H1 (cell line): Measurements from ENCODE around the gene OR5F1. TPM values are rescaled to one million over a fixed set of nuclear protein-coding genes. Genes with fewer than 3 reads are reported as not detected.
A peak's percentile ranks its signal among the peaks of the same experiment; 100 is the strongest.

Experiments used
- CTCF ChIA-PET: fragments of 300-600 bp; sonication (Branson Sonifier 250); formaldehyde crosslinking; loops from one replicate; lab custom pipeline; 2021; ENCODE audit not compliant: partially characterized antibody; lab: Charles Lee
- POLR2A ChIA-PET: fragments of 300-600 bp; sonication (Branson Sonifier 250); formaldehyde crosslinking; loops from one replicate; lab custom pipeline; 2021; ENCODE audit warnings: inconsistent platforms; ENCODE audit not compliant: partially characterized antibody; lab: Charles Lee
- DNase-seq, 2 experiments: peaks; one replicate each; pipeline versions ENCODE4 v3.0.0 to v3.0.0-alpha.2; 2010 to 2022; ENCODE audit warnings: low spot score in 2 of 2, low read depth in 1 of 2, mixed read lengths in 1 of 2
- FAIRE-seq: peaks from 2 replicates; lab custom pipeline; 2011; peaks lifted over from hg19 to GRCh38; lab: Jason Lieb, UNC
- H2AFZ ChIP-seq: 2 replicates; pipeline ENCODE4 v1.8.1; 2012; ENCODE audit warnings: low read length, inconsistent platforms
- H2AK5ac ChIP-seq: 2 replicates; pipeline ENCODE4 v1.6.1; 2013; ENCODE audit warnings: low read depth, low read length
- H2BK120ac ChIP-seq: replicated peaks from 2 replicates; pipeline ENCODE3; 2013; ENCODE audit warnings: low read depth, low read length, inconsistent platforms
- H2BK12ac ChIP-seq: 2 replicates; pipeline ENCODE4 v1.6.1; 2013; ENCODE audit warnings: low read depth, low read length
- H2BK15ac ChIP-seq: 2 replicates; pipeline ENCODE4 v1.6.1; 2013; ENCODE audit warnings: low read length
- H2BK20ac ChIP-seq: 2 replicates; pipeline ENCODE4 v1.6.1; 2013; ENCODE audit warnings: low read length
- H2BK5ac ChIP-seq: 2 replicates; pipeline ENCODE4 v1.6.1; 2013; ENCODE audit warnings: low read depth, low read length
- H3K14ac ChIP-seq: 2 replicates; pipeline ENCODE4 v1.6.1; 2013; ENCODE audit warnings: inconsistent platforms; ENCODE audit not compliant: insufficient read length
- H3K18ac ChIP-seq: 2 replicates; pipeline ENCODE4 v1.6.1; 2013; ENCODE audit warnings: low read length; ENCODE audit errors: extremely low read depth
- H3K23ac ChIP-seq: 2 replicates; pipeline ENCODE4 v1.6.1; 2013; ENCODE audit warnings: inconsistent platforms; ENCODE audit not compliant: insufficient read length
- H3K23me2 ChIP-seq: 2 replicates; pipeline ENCODE4 v1.6.1; 2013; ENCODE audit warnings: low read depth, low read length
- H3K27ac ChIP-seq: 2 replicates; pipeline ENCODE4 v1.6.1; 2011; ENCODE audit warnings: low read depth, low read length, inconsistent platforms
- H3K27me3 ChIP-seq, 4 experiments: replicated peaks in 1 of 4; 1 replicate in 1 of 4; 2 replicates in 3 of 4; pipeline versions ENCODE4 v1.6.1 to v1.8.1; 2011 to 2013; ENCODE audit warnings: low read length in 3 of 4, mild to moderate bottlenecking in 3 of 4, inconsistent platforms in 2 of 4, mixed read lengths in 2 of 4, moderate library complexity in 1 of 4; ENCODE audit not compliant: control insufficient read depth in 3 of 4, insufficient read depth in 3 of 4; ENCODE audit errors: extremely low read depth in 1 of 4
- H3K36me3 ChIP-seq, 4 experiments: 2 replicates each; pipeline versions ENCODE4 v1.6.1 to v1.8.1; 2011 to 2013; ENCODE audit warnings: mild to moderate bottlenecking in 4 of 4, low read length in 3 of 4, moderate library complexity in 2 of 4, control low read depth in 1 of 4, inconsistent platforms in 1 of 4; ENCODE audit not compliant: insufficient read depth in 4 of 4, control insufficient read depth in 2 of 4
- H3K4ac ChIP-seq: replicated peaks from 2 replicates; pipeline ENCODE3; 2013; ENCODE audit warnings: low read length, low read depth, mixed read lengths, inconsistent platforms; ENCODE audit not compliant: insufficient read length
- H3K4me1 ChIP-seq, 4 experiments: replicated peaks in 1 of 4; 1 replicate in 1 of 4; 2 replicates in 3 of 4; pipeline versions ENCODE4 v1.6.1 to v1.8.1; 2011 to 2013; ENCODE audit warnings: low read length in 3 of 4, inconsistent platforms in 2 of 4, mixed read lengths in 1 of 4; ENCODE audit not compliant: insufficient read depth in 4 of 4, control insufficient read depth in 3 of 4
- H3K4me2 ChIP-seq, 2 experiments: 2 replicates each; pipeline versions ENCODE4 v1.6.1 to v1.8.1; 2011 to 2013; ENCODE audit warnings: low read depth in 2 of 2, low read length in 2 of 2, control low read depth in 1 of 2, inconsistent platforms in 1 of 2, mild to moderate bottlenecking in 1 of 2; ENCODE audit not compliant: insufficient read depth in 1 of 2
- H3K4me3 ChIP-seq, 4 experiments: fragments of 200-600, 300-600 bp in 1 of 4; sonication (generic), shearing (Covaris generic), sonication (Bioruptor Twin) in 1 of 4; 2 replicates each; pipeline versions ENCODE4 v1.5.1 to v1.8.1; 2011 to 2016; ENCODE audit warnings: low read length in 4 of 4, low read depth in 3 of 4, control low read depth in 2 of 4, inconsistent platforms in 2 of 4, mild to moderate bottlenecking in 2 of 4, mixed read lengths in 1 of 4, moderate library complexity in 1 of 4; ENCODE audit not compliant: insufficient read depth in 2 of 4; ENCODE audit errors: extremely low read depth in 1 of 4
- H3K56ac ChIP-seq: replicated peaks from 2 replicates; pipeline ENCODE3; 2013; ENCODE audit warnings: low read depth, mild to moderate bottlenecking, mixed read lengths, low read length, inconsistent platforms; ENCODE audit not compliant: insufficient read length
- H3K79me1 ChIP-seq: 2 replicates; pipeline ENCODE4 v1.6.1; 2013; ENCODE audit warnings: low read depth, low read length, control low read depth
- H3K79me2 ChIP-seq, 2 experiments: 2 replicates each; pipeline versions ENCODE4 v1.6.1 to v1.8.1; 2012 to 2013; ENCODE audit warnings: low read length in 2 of 2, mild to moderate bottlenecking in 2 of 2, inconsistent platforms in 1 of 2; ENCODE audit not compliant: insufficient read depth in 2 of 2, control insufficient read depth in 1 of 2
- H3K9ac ChIP-seq, 4 experiments: replicated peaks in 1 of 4; 1 replicate in 1 of 4; 2 replicates in 3 of 4; pipeline versions ENCODE4 v1.6.1 to v1.8.1; 2011 to 2013; ENCODE audit warnings: low read depth in 3 of 4, low read length in 3 of 4, control low read depth in 2 of 4, mild to moderate bottlenecking in 2 of 4, moderate library complexity in 2 of 4, inconsistent platforms in 1 of 4; ENCODE audit errors: extremely low read depth in 1 of 4
- H3K9me3 ChIP-seq, 2 experiments: 2 replicates each; pipeline versions ENCODE4 v1.6.1 to v1.8.1; 2012 to 2013; ENCODE audit warnings: mild to moderate bottlenecking in 2 of 2, moderate library complexity in 2 of 2, control low read depth in 1 of 2, inconsistent platforms in 1 of 2, low read depth in 1 of 2, low read length in 1 of 2, mixed read lengths in 1 of 2; ENCODE audit not compliant: insufficient read depth in 2 of 2
- H4K20me1 ChIP-seq, 2 experiments: replicated peaks in 1 of 2; 2 replicates each; pipeline versions ENCODE3 to v1.8.1; 2011 to 2013; ENCODE audit warnings: inconsistent platforms in 2 of 2, low read length in 2 of 2, mild to moderate bottlenecking in 1 of 2; ENCODE audit not compliant: insufficient read depth in 2 of 2, control insufficient read depth in 1 of 2
- H4K5ac ChIP-seq: 2 replicates; pipeline ENCODE4 v1.6.1; 2013; ENCODE audit warnings: low read length, low read depth, mixed read lengths, inconsistent platforms; ENCODE audit not compliant: insufficient read length
- H4K8ac ChIP-seq: 2 replicates; pipeline ENCODE4 v1.8.0; 2013; ENCODE audit warnings: mild to moderate bottlenecking, moderate library complexity, low read length, inconsistent platforms; ENCODE audit not compliant: insufficient read depth; ENCODE audit errors: extremely low read depth
- H4K91ac ChIP-seq: replicated peaks from 2 replicates; pipeline ENCODE3; 2013; ENCODE audit warnings: low read length, mixed read lengths, inconsistent platforms; ENCODE audit not compliant: insufficient read length
- BACH1 ChIP-seq: IDR thresholded peaks from 2 replicates; pipeline ENCODE4 v1.6.1; 2012; ENCODE audit warnings: low read length, improper control_type of control experiment
- EGR1 ChIP-seq: IDR thresholded peaks from 2 replicates; pipeline ENCODE4 v1.6.1; 2011; ENCODE audit warnings: low read depth, low read length, borderline replicate concordance
- KDM1A ChIP-seq: fragments of 200-600, 300-600 bp; sonication (generic); IDR thresholded peaks from 2 replicates; pipeline ENCODE4 v1.7.1; 2016; ENCODE audit warnings: mild to moderate bottlenecking, low read length, borderline replicate concordance
- SIX5 ChIP-seq: IDR thresholded peaks from 2 replicates; pipeline ENCODE4 v1.6.1; 2011; ENCODE audit warnings: mild to moderate bottlenecking, low read depth, low read length
- TCF12 ChIP-seq: IDR thresholded peaks from 2 replicates; pipeline ENCODE4 v1.6.1; 2011; ENCODE audit warnings: low read depth, mild to moderate bottlenecking, low read length
- WGBS, 2 experiments: shearing (Covaris generic) in 1 of 2; methylation state at CpG; one replicate each; pipeline versions ENCODE4 v1.1.6 to v1.1.7; 2013 to 2015; ENCODE audit warnings: low lambda C conversion rate in 2 of 2, mixed read lengths in 2 of 2, inconsistent platforms in 1 of 2, low coverage in 1 of 2, missing lambda C conversion rate in 1 of 2; ENCODE audit not compliant: insufficient replicate concordance in 2 of 2, insufficient coverage in 1 of 2, insufficient read length in 1 of 2; ENCODE audit errors: extremely low coverage in 1 of 2, missing lambda C conversion rate in 1 of 2; 5-methylcytosine and 5-hydroxymethylcytosine counted together
- long read RNA-seq, 2 experiments: library from RNA in 1 of 2; library from capped mRNA in 1 of 2; stranded (forward); transcript quantifications; one replicate each; pipeline ENCODE4 v2.0.0, GENCODE V29; 2021; ENCODE audit warnings: inconsistent platforms in 1 of 2
- polyA minus RNA-seq, 3 experiments: library from RNA; depleted of rRNA, polyadenylated mRNA; stranded (reverse); fragments of >200 nt; gene quantifications; 1 replicate in 2 of 3; 2 replicates in 1 of 3; pipeline ENCODE4 v1.2.3, GENCODE V29; 2011
- polyA plus RNA-seq, 7 experiments: library from polyadenylated mRNA; depleted of rRNA in 3 of 7; stranded (reverse) in 5 of 7; unstranded in 2 of 7; fragments of >200 nt in 5 of 7; fragments of 200-250 nt in 2 of 7; gene quantifications; 1 replicate in 5 of 7; 2 replicates in 1 of 7; 4 replicates in 1 of 7; pipeline versions ENCODE4 v1.2.1 to v1.2.3, GENCODE V29; 2011 to 2013; ENCODE audit warnings: missing spikeins in 2 of 7, mixed read lengths in 2 of 7
- total RNA-seq: library from RNA; stranded (reverse); fragmentation: NEBNext Ultra II Directional; extraction: Animal tissue kit (Norgen Biotek cat#: 25700); gene quantifications from 2 replicates; pipeline ENCODE4 v1.2.1, GENCODE V29; 2021
- TF ChIP-seq, protein P1 (sequence below), 3 experiments: IDR thresholded peaks; 1 replicate in 2 of 3; 2 replicates in 1 of 3; pipeline versions ENCODE4 v1.5.1 to v1.6.1; 2011; ENCODE audit warnings: low read length in 3 of 3, mild to moderate bottlenecking in 3 of 3, inconsistent platforms in 2 of 3, low read depth in 1 of 3, moderate library complexity in 1 of 3; ENCODE audit not compliant: insufficient read depth in 1 of 3; ENCODE audit errors: control extremely low read depth in 1 of 3

The OR5F1 gene
- not detected in 2 replicates for total RNA-seq
- polyA plus RNA-seq (2011; rRNA removed) = not detected in 2 replicates
- not detected for polyA plus RNA-seq (2011; cell fraction: cytosol; rRNA removed)
- not detected for polyA plus RNA-seq (2011; cell fraction: nucleus; rRNA removed)
- not detected in 4 replicates for polyA plus RNA-seq (2012, experiment 1 of 2)
- polyA plus RNA-seq (2012, experiment 2 of 2) = not detected
- not detected for polyA plus RNA-seq (2013, experiment 1 of 2)
- polyA plus RNA-seq (2013, experiment 2 of 2) = not detected
- not detected in 2 replicates for polyA minus RNA-seq (2011; rRNA and poly(A)+ RNA removed)
- polyA minus RNA-seq (2011; cell fraction: cytosol; rRNA and poly(A)+ RNA removed) = not detected
- not detected for polyA minus RNA-seq (2011; cell fraction: nucleus; rRNA and poly(A)+ RNA removed)
- long read RNA-seq, experiment 1 = 0 reads
- long read RNA-seq, experiment 2 = 0 reads

DNA sequence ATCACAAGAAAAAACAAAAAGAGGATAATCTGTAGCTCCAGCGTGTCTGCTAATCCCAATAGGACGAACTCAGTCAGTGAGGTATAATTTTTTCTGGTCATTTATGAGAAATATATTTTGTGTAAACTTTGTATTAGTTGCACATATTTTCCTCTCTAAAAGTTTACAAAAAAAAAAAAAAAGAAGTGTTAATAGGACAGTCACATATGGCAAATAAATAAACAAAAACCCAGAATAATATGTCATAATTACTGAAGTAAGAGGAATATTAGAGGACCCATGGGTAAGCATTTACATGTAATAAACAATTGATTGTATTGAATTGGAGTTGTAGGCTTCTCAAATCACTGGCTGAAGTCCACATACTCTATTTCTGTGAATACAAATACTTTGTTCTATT lies at the start of gene OR5F1:
OR5F1 (minus strand) TSS at position 101 of the 400 bp plus-strand sequence; CDS start at position 101, 0 bp downstream.
- ChIA-PET CTCF (no interaction called here), POLR2A (no interaction called here)
- Histone ChIP-seq H3K23ac (no peak within 1 kb of the TSS), H2AFZ (0 out of 2 replicates have a peak within 1 kb of the TSS, but pooled peaks have one; percentile 69), H4K20me1 (no peaks in the 10 kb centered on the region), H3K14ac (no peak within 1 kb of the TSS), H2BK12ac (no peak within 1 kb of the TSS), H3K36me3 (no peaks in the 10 kb centered on the region), H4K5ac (no peak within 1 kb of the TSS), H3K56ac (no peak within 1 kb of the TSS), H3K79me2 (no peaks in the 10 kb centered on the region), H2BK120ac (no peak within 1 kb of the TSS), H2BK15ac (no peak within 1 kb of the TSS), H3K4me3 (no peak within 1 kb of the TSS), H3K27ac (no peak within 1 kb of the TSS), H4K91ac (no peak within 1 kb of the TSS), H3K79me1 (no peaks in the 10 kb centered on the region), H3K18ac (no peak within 1 kb of the TSS), H4K8ac (no peak within 1 kb of the TSS), H3K4ac (no peak within 1 kb of the TSS), H3K4me1 (peaks cover 0 to 6% (median 0%) of the 10 kb centered on the region in 4 experiments; a peak in 1 of 7 replicates), H3K9ac (no peak within 1 kb of the TSS), H3K27me3 (no peaks in the 10 kb centered on the region), H2BK5ac (no peak within 1 kb of the TSS), H2BK20ac (0 out of 2 replicates have a peak within 1 kb of the TSS, but pooled peaks have one; percentile 40), H3K23me2 (no peaks in the 10 kb centered on the region), H3K4me2 (no peak within 1 kb of the TSS), H2AK5ac (no peak within 1 kb of the TSS), H3K9me3 (no peaks in the 10 kb centered on the region)
- no peak for TF ChIP-seq EGR1
- TF ChIP-seq TCF12 = no peak
- TF ChIP-seq BACH1 = no peak
- TF ChIP-seq SIX5 = no peak
- TF ChIP-seq KDM1A = no peak
- TF ChIP-seq, protein P1, sequence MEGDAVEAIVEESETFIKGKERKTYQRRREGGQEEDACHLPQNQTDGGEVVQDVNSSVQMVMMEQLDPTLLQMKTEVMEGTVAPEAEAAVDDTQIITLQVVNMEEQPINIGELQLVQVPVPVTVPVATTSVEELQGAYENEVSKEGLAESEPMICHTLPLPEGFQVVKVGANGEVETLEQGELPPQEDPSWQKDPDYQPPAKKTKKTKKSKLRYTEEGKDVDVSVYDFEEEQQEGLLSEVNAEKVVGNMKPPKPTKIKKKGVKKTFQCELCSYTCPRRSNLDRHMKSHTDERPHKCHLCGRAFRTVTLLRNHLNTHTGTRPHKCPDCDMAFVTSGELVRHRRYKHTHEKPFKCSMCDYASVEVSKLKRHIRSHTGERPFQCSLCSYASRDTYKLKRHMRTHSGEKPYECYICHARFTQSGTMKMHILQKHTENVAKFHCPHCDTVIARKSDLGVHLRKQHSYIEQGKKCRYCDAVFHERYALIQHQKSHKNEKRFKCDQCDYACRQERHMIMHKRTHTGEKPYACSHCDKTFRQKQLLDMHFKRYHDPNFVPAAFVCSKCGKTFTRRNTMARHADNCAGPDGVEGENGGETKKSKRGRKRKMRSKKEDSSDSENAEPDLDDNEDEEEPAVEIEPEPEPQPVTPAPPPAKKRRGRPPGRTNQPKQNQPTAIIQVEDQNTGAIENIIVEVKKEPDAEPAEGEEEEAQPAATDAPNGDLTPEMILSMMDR (IDR thresholded peaks at IDR 0.05; ENCODE audit: control extremely low read depth in 1 of 3, insufficient read depth in 1 of 3, low read depth in 1 of 3, low read length in 3 of 3) = no peak
- 89% methylated on average over 2 of the region's 2 CpGs; no CpG with 5 or more reads in 1 of the 2 experiments for WGBS, 2 experiments
- no peak for FAIRE-seq
- DNase-seq = no peak
